ENCODE data around the gene BACH2. TPM values are rescaled to one million over a fixed set of nuclear protein-coding genes. Genes with fewer than 3 reads are reported as not detected.

Gene BACH2
- total and polyA plus RNA-seq, 10 of the 15 experiments (the other 5 are each of a cell fraction or from before 2014, with no cell fraction given): 0.03 to 0.28 (median 0.04) TPM; not detected in 3

DNA sequence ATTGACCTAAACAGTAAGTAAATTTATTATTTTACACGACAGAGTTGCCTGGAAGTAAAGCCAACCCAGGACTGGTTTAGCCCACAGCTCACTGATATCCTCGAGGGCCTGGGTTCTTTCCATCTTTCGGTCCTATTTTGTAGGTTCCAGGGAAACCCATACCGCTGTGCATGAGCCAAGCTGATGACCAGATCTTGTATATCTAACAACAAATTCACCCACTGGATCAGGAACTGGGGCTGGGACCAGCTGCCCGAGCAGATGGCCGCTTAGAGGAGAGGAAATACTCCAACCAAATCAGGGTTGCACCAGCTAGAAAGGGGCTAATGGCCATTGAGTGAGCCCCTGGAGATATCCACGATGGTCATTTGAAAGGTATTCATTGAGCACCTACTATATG is 139.2 kb downstream of the BACH2 start:
- intact Hi-C loops (cut with micrococcal nuclease; ENCODE audit: unreplicated experiment): no loop called here

More for the DNA sequence above, 139.2 kb downstream of the BACH2 start:
- Histone ChIP-seq H2AFZ (ENCODE audit: control insufficient read depth, low read depth, low read length) (no peak overlapping the region), H3K27ac (ENCODE audit: control insufficient read depth, insufficient read depth) (no peak overlapping the region), H3K4me3 (no peak overlapping the region), H3K27me3 (replicated peaks in 1 of 2; ENCODE audit: control insufficient read depth in 2 of 2, insufficient read depth in 2 of 2, low read length in 1 of 2) (no peaks in the 10 kb centered on the region; a peak in 1 of 4 replicates), H3K36me3 (ENCODE audit: control insufficient read depth in 2 of 2, insufficient read depth in 2 of 2, low read length in 1 of 2) (no peaks in the 10 kb centered on the region), H3K4me1 (ENCODE audit: control insufficient read depth, insufficient read depth, low read length) (no peaks in the 10 kb centered on the region), H4K20me1 (ENCODE audit: control insufficient read depth, insufficient read depth) (no peaks in the 10 kb centered on the region), H3K9me3 (replicated peaks; ENCODE audit: control insufficient read depth, insufficient read depth, low read length) (no peaks in the 10 kb centered on the region), H3K9ac (ENCODE audit: control insufficient read depth, insufficient read depth, low read length) (no peak overlapping the region), H3K4me2 (ENCODE audit: control insufficient read depth, insufficient read depth) (no peak overlapping the region), H3K79me2 (ENCODE audit: control insufficient read depth, insufficient read depth, low read length) (no peaks in the 10 kb centered on the region)
- 19% methylated on average over 7 of the region's 7 CpGs for WGBS (ENCODE audit: insufficient coverage, insufficient replicate concordance, low lambda C conversion rate, missing lambda C conversion rate)
- no peak for DNase-seq (ENCODE audit: low read depth, low spot score)
- ChIA-PET SMC1A (ENCODE audit: uncharacterized antibody, unreplicated experiment) (no interaction called here), POLR2A (interaction anchor here (0.5 kb wide), 1 partner anchor 89 kb away, joined by 4 read pairs; no protein-coding TSS in a partner anchor), RAD21 (ENCODE audit: unreplicated experiment) (no interaction called here), CTCF (interaction anchor here (1.0 kb wide), 1 partner anchor 217 kb away, joined by 4 read pairs; no protein-coding TSS in a partner anchor)
- in situ Hi-C loops (cut with MboI): no loop called here
- BruUV-seq (replicated peaks): no TSS peak
- no peak for ATAC-seq
- TF ChIP-seq GABPA (IDR thresholded peaks at IDR 0.05; ENCODE audit: low read depth) (no peak), ESRRA (IDR thresholded peaks at IDR 0.05; ENCODE audit: low read length) (no peak), ZNF274 (IDR thresholded peaks at IDR 0.05; ENCODE audit: insufficient read depth, insufficient read length) (no peak), E4F1 (IDR thresholded peaks at IDR 0.05; ENCODE audit: borderline replicate concordance, partially characterized antibody) (no peak), IKZF1 (conservative IDR thresholded peaks at IDR 0.05) (no peak), SIN3A (IDR thresholded peaks at IDR 0.05; ENCODE audit: low read depth, low read length) (no peak), CEBPZ (IDR thresholded peaks at IDR 0.05; ENCODE audit: low read depth, low read length) (no peak), ZBED1 (IDR thresholded peaks at IDR 0.05; ENCODE audit: borderline replicate concordance) (no peak), CHD4 (IDR thresholded peaks at IDR 0.05) (no peak), KAT2A (conservative IDR thresholded peaks at IDR 0.05; ENCODE audit: control insufficient read depth, low read depth, low read length) (no peak), MYC (IDR thresholded peaks at IDR 0.05; ENCODE audit: insufficient read depth, insufficient read length, insufficient replicate concordance, low read length, severe bottlenecking) (no peak), SMAD1 (IDR thresholded peaks at IDR 0.05; ENCODE audit: low read depth, partially characterized antibody) (no peak)
- TF ChIP-seq, protein P1, sequence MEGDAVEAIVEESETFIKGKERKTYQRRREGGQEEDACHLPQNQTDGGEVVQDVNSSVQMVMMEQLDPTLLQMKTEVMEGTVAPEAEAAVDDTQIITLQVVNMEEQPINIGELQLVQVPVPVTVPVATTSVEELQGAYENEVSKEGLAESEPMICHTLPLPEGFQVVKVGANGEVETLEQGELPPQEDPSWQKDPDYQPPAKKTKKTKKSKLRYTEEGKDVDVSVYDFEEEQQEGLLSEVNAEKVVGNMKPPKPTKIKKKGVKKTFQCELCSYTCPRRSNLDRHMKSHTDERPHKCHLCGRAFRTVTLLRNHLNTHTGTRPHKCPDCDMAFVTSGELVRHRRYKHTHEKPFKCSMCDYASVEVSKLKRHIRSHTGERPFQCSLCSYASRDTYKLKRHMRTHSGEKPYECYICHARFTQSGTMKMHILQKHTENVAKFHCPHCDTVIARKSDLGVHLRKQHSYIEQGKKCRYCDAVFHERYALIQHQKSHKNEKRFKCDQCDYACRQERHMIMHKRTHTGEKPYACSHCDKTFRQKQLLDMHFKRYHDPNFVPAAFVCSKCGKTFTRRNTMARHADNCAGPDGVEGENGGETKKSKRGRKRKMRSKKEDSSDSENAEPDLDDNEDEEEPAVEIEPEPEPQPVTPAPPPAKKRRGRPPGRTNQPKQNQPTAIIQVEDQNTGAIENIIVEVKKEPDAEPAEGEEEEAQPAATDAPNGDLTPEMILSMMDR (IDR thresholded peaks at IDR 0.05 in 2 of 3, conservative IDR thresholded peaks at IDR 0.05 in 1 of 3; ENCODE audit: control insufficient read depth in 2 of 3, extremely low read depth in 1 of 3, insufficient read depth in 1 of 3, low read depth in 3 of 3, low read length in 3 of 3): no peak
- TF ChIP-seq, protein P2, sequence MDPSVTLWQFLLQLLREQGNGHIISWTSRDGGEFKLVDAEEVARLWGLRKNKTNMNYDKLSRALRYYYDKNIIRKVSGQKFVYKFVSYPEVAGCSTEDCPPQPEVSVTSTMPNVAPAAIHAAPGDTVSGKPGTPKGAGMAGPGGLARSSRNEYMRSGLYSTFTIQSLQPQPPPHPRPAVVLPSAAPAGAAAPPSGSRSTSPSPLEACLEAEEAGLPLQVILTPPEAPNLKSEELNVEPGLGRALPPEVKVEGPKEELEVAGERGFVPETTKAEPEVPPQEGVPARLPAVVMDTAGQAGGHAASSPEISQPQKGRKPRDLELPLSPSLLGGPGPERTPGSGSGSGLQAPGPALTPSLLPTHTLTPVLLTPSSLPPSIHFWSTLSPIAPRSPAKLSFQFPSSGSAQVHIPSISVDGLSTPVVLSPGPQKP (IDR thresholded peaks at IDR 0.05; ENCODE audit: low read depth, low read length): no peak
- FAIRE-seq: no peak
